ENCODE results near the gene ABCA8. TPM values are rescaled to one million over a fixed set of nuclear protein-coding genes. Genes with fewer than 3 reads are reported as not detected.

The ABCA8 gene
- total RNA-seq, 1 donor from 2014 or later: 34.1 TPM

DNA sequence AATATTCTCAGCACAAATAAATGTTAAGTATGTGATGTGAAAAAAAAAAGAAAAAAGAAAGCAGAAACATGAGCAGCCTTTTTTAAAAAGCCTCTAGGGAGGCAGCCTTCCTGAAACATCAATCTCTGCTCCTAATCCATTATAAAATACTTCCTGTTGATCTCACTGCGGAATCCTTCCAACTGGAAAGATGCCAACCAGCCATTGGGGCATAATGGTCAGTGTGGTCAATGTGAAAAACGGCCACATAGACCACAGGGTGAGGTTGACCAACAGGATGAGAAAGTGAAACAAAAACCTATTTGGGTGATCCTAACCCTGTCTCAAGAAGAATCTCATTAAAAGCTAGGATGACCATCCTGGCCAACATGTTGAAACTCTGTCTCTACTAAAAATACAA, 26.1 kb upstream of the ABCA8 start:
- peak overlapping the region; percentile 79 for H3K27ac Mint-ChIP-seq (ENCODE audit: unreplicated experiment)

DNA sequence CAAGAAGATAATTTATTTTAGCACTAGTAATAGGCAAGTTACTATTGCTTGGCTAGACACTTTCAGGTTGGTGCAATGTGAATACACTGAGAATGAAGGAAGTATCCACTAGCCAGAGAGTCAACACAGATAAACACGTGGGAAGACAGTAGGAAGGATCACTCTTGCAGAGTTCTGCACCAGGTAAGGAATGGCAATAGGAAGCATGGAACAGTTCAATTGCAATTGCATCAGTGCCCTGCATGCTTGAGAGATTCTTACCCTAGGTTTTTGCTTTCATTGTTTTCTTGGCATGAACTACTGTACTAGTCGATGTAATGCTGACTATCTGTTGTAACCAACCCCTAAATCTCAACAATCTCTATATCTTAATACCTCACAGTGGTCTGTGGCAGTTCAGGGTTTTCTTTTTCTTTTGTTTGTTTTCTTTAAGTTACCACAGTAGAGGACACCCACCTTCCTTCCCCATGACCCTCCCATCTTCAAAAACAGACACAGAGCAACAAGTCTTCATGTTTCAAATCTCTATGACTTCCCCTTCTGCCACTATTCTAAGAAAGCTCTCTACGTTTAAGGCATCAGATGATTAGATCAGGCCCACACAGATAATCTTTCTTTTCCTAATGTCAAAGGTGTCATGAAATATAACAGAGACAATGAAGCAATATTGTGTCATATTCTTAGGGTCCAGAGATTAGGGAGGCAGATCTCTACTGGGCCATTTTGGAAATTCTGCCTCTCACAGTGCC, 18.1 kb upstream of the ABCA8 start:
- TF ChIP-seq, protein P1, sequence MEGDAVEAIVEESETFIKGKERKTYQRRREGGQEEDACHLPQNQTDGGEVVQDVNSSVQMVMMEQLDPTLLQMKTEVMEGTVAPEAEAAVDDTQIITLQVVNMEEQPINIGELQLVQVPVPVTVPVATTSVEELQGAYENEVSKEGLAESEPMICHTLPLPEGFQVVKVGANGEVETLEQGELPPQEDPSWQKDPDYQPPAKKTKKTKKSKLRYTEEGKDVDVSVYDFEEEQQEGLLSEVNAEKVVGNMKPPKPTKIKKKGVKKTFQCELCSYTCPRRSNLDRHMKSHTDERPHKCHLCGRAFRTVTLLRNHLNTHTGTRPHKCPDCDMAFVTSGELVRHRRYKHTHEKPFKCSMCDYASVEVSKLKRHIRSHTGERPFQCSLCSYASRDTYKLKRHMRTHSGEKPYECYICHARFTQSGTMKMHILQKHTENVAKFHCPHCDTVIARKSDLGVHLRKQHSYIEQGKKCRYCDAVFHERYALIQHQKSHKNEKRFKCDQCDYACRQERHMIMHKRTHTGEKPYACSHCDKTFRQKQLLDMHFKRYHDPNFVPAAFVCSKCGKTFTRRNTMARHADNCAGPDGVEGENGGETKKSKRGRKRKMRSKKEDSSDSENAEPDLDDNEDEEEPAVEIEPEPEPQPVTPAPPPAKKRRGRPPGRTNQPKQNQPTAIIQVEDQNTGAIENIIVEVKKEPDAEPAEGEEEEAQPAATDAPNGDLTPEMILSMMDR (IDR thresholded peaks at IDR 0.05): no peak
- DNase-seq (ENCODE audit: extremely low spot score, unreplicated experiment): no peak
- Mint-ChIP-seq H3K36me3 (ENCODE audit: unreplicated experiment) (no peaks in the 10 kb centered on the region), H3K4me1 (ENCODE audit: unreplicated experiment) (peaks cover 4% of the 10 kb centered on the region), H3K4me3 (ENCODE audit: unreplicated experiment) (no peak overlapping the region), H3K27me3 (ENCODE audit: unreplicated experiment) (no peaks in the 10 kb centered on the region), H3K27ac (ENCODE audit: unreplicated experiment) (no peak overlapping the region), H3K9me3 (ENCODE audit: unreplicated experiment) (no peaks in the 10 kb centered on the region)

More for the DNA sequence above, 26.1 kb upstream of the ABCA8 start:
- Mint-ChIP-seq H3K4me1 (ENCODE audit: unreplicated experiment) (peaks cover 9% of the 10 kb centered on the region), H3K4me3 (ENCODE audit: unreplicated experiment) (peak overlapping the region; percentile 48), H3K27me3 (ENCODE audit: unreplicated experiment) (no peaks in the 10 kb centered on the region), H3K36me3 (ENCODE audit: unreplicated experiment) (no peaks in the 10 kb centered on the region), H3K9me3 (ENCODE audit: unreplicated experiment) (no peaks in the 10 kb centered on the region)
- TF ChIP-seq, protein P1 (IDR thresholded peaks at IDR 0.05): no peak
- DNase-seq (ENCODE audit: extremely low spot score, unreplicated experiment): no peak

DNA sequence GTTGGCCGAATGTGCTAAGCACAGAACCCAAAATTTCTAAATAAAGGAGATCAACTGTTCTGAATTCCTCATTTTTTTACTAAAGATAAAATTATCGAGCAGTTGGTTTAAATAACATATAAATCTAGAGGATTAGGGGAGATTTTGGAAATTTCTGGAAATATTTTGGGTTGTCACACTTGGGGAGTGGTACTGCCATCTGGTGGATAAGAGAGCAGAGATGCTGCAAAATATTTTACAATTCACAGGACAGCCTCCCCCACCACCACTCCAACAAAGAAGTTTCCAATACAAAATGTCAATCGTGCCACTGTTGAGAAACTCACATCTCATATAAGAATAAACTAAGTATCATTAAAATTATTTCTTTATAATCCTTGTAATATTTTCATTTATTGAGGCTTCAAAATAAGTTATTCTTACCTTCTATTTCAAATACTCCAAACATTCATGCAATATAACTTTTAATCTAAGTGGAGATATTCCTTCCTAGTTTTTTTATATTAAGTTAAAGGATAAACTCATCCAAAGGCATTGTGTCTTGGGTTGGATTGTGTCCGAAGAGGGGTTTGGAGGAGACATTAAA, 17.0 kb upstream of the ABCA8 start:
- Mint-ChIP-seq H3K27me3 (ENCODE audit: unreplicated experiment) (no peaks in the 10 kb centered on the region), H3K27ac (ENCODE audit: unreplicated experiment) (no peak overlapping the region)
- DNase-seq (ENCODE audit: extremely low spot score, unreplicated experiment): no peak

DNA sequence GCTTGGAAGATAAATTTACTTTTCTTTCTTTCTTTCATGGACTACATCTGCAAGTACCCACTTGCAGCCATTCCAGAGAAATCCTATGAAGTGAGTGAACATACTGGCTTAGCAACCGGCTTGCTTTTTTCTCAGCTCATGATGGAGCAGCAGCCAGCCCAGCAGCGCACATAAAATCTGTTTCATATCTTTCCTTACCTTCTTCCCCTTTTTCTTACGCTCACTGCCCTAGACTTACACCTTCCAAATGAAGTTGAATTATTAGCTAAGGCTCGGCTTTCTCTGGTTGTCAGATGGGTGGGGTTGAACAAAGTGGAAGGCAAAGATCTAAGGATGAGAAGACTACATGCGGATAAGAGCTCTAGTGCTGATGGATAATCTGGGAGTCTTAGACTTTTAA, 13.9 kb upstream of the ABCA8 start:
- no peaks in the 10 kb centered on the region for H3K9me3 Mint-ChIP-seq (ENCODE audit: unreplicated experiment)
- no peaks in the 10 kb centered on the region for H3K36me3 Mint-ChIP-seq (ENCODE audit: unreplicated experiment)
- no peak overlapping the region for H3K27ac Mint-ChIP-seq (ENCODE audit: unreplicated experiment)
- no peaks in the 10 kb centered on the region for H3K27me3 Mint-ChIP-seq (ENCODE audit: unreplicated experiment)
- no peak for DNase-seq (ENCODE audit: extremely low spot score, unreplicated experiment)
- H3K4me1 Mint-ChIP-seq (ENCODE audit: unreplicated experiment): peaks cover 4% of the 10 kb centered on the region
- H3K4me3 Mint-ChIP-seq (ENCODE audit: unreplicated experiment): no peak overlapping the region
- TF ChIP-seq, protein P1 (IDR thresholded peaks at IDR 0.05): no peak

More for the DNA sequence above, 17.0 kb upstream of the ABCA8 start:
- H3K36me3 Mint-ChIP-seq (ENCODE audit: unreplicated experiment): no peaks in the 10 kb centered on the region
- H3K4me3 Mint-ChIP-seq (ENCODE audit: unreplicated experiment): no peak overlapping the region
- H3K4me1 Mint-ChIP-seq (ENCODE audit: unreplicated experiment): peaks cover 4% of the 10 kb centered on the region
- H3K9me3 Mint-ChIP-seq (ENCODE audit: unreplicated experiment): no peaks in the 10 kb centered on the region
- TF ChIP-seq, protein P1 (IDR thresholded peaks at IDR 0.05): peak; percentile 83

DNA sequence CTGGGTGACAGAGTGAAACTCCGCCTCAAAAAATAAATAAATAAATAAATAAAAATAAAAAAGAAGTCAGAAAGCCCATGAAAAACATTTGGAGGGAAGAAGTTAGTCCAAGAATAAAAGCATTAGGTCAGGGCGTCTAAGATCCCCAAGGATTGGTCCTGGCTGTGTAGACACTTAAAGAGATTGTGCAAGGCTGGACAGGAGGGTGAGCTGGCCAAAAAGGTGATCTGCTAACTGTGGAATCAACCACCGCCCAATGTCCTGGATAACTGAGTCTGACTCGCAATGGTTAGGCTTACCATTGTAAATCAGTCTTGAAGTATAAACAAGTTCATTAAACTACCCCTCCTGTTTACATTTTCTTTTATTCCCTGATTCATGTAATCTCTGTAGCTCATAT, 8.8 kb upstream of the ABCA8 start:
- no peak for DNase-seq (ENCODE audit: extremely low spot score, unreplicated experiment)
- TF ChIP-seq, protein P1 (IDR thresholded peaks at IDR 0.05): no peak
- no peaks in the 10 kb centered on the region for H3K36me3 Mint-ChIP-seq (ENCODE audit: unreplicated experiment)
- no peak overlapping the region for H3K4me3 Mint-ChIP-seq (ENCODE audit: unreplicated experiment)
- no peaks in the 10 kb centered on the region for H3K9me3 Mint-ChIP-seq (ENCODE audit: unreplicated experiment)
- no peaks in the 10 kb centered on the region for H3K27me3 Mint-ChIP-seq (ENCODE audit: unreplicated experiment)
- no peaks in the 10 kb centered on the region for H3K4me1 Mint-ChIP-seq (ENCODE audit: unreplicated experiment)
- H3K27ac Mint-ChIP-seq (ENCODE audit: unreplicated experiment): no peak overlapping the region

Measured in osteocyte (in vitro differentiated cells).